GM19043 (cell line): Measurements from ENCODE around the gene SLC35E3.
A peak's percentile ranks its signal among the peaks of the same experiment; 100 is the strongest.
"Not testable (repeated sequence)": the region's sequence is repeated elsewhere in the genome, so short reads cannot be mapped to it uniquely, and the experiment has no call there.

Experiments
- ATAC-seq: cut with Tn5 transposase; IDR thresholded peaks from one replicate; pipeline ENCODE4 v1.9.1; 2021; ENCODE audit warnings: low read depth; ENCODE audit not compliant: unreplicated experiment

SLC35E3 gene

DNA sequence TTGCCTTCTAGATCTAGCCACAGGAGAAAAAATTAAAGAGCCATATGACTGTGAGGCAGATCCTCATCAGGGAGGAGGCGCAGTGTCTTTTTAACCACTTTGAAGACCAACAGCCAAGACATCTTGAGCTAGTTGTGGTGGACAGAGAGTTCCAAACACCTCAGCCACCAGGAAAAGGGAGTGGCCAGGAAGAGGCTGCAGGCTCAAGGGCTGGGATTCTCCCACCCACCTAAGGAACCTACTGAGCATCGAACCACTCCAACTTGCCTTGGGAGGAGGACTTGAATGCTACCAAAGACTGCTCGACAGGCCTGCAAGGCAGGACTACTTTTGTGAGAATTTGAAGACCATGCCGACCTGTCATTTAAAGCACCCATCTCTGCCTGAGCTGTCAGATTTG lies 47.5 kb downstream of the SLC35E3 start:
- ATAC-seq: no peak

DNA sequence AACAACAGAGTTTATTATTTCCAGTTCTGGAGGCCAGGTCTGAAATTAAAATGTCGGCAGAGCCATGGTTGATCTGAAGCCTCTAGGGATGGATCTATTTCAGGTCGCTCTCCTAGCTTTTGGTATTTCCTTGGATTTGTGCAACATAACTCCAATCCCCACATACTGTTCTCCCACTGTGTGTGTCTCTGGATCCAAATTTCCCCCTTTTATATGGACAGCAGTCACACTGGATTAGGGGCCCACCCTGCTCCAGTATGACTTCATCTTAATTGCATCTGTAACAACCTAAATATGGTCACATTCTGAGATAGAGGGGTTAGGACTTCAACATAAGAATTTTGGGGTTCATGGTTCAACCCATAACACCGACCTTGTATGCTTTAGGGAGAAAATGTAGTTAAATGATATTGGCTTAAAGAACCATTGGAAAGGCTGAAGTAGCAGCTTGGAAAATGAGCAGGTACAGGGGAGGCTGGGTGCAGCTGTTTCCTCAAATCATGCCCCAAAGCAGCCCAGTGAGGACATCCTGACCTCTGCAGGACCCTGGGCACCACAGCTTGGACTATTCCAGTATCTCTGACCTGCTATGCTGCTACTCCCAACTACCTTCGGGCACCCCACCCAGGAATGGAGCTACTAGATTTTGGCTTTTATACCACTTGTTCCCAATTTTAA lies 48.1 kb downstream of the SLC35E3 start:
- ATAC-seq: no peak

DNA sequence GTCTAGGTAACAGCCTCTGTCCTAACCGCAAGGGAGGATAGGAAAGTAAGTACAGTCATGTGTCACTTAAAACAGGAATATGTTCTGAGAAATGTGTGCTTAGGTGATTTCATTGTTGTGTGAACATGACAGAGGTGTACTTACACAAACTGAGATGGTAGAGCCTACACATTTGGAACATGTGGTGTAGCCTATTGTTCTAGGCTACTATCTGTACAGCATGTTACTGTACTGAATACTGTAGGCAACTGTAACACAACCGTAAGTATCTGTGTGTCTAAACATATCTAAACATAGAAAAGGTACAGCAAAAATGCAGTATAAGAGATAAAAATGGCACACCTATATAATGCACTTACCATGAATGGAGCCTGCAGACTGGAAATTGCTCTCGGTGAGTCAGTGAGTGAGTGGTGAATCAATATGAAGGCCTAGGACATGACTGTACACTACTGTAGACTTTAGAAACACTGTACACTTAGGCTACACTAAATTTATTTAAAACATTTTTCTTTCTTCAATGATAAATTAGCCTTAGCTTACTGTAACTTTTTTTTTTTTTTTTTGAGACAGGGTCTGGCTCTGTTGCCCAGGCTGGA lies 48.8 kb downstream of the SLC35E3 start:
- ATAC-seq: no peak

GRCh38 chr12:68796399-68796798 lies 50.4 kb downstream of the SLC35E3 start:
- ATAC-seq: no peak

- no peak for ATAC-seq
These were observed 52.9 kb downstream of the SLC35E3 start for GRCh38 chr12:68798882-68799234.

- ATAC-seq: no peak
These were observed 54.3 kb downstream of the SLC35E3 start for GRCh38 chr12:68800294-68800693.

DNA sequence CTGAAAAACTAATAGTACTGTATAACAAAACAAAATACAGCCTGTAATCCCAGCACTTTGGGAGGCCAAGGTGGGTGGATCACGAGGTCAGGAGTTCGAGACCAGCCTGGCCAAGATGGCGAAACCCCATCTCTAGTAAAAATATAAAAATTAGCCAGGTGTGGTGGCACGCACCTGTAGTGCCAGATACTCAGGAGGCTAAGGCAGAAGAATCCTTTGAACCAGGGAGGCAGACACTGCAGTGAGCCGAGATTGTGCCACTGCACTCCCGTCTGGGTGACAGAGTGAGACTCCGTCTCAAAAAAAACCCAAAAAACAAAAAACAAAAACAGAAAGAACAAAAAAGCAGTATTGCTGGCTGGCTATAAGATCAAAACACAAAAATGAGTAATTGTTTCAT lies 55.1 kb downstream of the SLC35E3 start:
- ATAC-seq: not testable (repeated sequence)

GRCh38 chr12:68802372-68802745 lies 56.4 kb downstream of the SLC35E3 start:
- not testable (repeated sequence) for ATAC-seq

GRCh38 chr12:68802911-68803651 lies 57.1 kb downstream of the SLC35E3 start:
- ATAC-seq: not testable (repeated sequence)

- ATAC-seq: no peak
These were observed 58.1 kb downstream of the SLC35E3 start for GRCh38 chr12:68803948-68804656.

GRCh38 chr12:68804657-68805591 lies 58.9 kb downstream of the SLC35E3 start:
- ATAC-seq: no peak

DNA sequence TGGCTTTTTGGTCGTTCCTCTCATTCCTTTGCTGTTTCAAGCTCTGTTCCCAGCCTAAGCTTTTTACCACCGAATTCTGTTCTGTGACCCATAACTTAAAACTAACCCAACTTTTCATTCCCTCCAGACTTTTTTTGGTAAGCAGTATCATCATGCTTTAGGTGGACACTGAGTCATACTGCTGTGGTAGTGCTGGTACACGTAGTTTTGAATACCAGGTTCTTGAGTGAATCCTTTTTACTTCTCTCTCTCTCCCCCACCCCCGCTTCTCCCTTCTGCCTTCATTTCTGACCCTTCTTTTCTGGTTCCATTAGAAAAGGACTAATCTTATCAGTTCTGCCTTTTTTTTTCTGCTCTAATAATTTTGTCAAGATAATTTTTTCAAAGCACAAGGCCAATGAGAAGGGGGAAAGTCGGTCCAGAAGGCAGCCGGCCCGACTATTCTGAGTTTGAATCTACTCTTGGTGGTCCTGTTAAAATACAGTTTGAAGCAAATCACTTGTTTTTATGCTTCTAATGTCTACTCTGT lies 59.7 kb downstream of the SLC35E3 start:
- ATAC-seq: no peak

DNA sequence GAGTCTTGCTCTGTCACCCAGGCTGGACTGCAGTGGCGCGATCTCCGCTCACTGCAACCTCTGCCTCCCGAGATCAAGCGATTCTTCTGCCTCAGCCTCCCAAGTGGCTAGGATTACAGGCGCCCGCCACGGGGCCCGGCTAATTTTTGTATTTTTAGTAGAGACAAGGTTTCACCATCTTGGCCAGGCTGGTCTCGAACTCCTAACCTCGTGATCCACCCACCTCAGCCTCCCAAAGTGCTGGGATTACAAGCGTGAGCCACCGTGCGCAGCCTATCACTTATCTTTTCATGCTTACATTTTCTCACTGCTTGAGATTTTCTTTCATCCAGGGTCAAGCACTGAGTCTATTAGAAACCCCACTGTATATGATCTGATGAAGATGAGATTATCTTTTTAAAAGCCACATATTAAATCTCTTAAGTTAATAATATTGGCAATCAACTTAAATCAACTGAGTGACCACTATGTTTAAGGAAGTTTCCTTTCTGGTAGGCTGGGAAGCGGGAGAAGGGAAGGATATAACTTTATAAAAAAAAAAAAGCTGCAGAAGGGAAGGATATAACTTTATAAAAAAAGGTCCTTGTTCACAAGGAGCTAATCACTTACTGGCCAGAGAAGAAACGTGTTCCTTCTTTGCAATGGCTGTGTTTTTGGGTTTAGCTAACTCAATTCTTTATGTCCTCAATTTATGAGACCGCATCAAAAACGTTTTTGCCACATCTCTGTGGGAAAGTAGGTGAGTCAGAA lies 60.7 kb downstream of the SLC35E3 start:
- ATAC-seq: no peak

DNA sequence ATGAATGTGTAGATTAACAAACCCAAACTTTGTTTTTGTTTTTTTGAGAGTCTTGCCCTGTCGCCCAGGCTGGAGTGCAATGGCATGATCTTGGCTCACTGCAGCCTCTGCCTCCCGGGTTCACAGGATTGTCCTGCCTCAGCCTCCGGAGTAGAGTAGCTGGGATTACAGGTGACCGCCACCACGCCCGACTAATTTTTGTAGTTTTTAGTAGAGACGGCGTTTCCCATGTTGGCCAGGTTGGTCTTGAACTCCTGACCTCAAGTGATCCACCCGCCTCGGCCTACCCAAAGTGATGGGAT lies 61.2 kb downstream of the SLC35E3 start:
- ATAC-seq: not testable (repeated sequence)

- ATAC-seq: peak; percentile 64
These were observed 61.8 kb downstream of the SLC35E3 start, which contains the start of gene MDM2 for GRCh38 chr12:68807576-68808387. Gene MDM2, plus strand, starts transcription at chr12:68808177. Its CDS starts 301 bp downstream, at chr12:68808478.

GRCh38 chr12:68808388-68809189 lies 62.6 kb downstream of the SLC35E3 start:
- peak; percentile 52 for ATAC-seq

DNA sequence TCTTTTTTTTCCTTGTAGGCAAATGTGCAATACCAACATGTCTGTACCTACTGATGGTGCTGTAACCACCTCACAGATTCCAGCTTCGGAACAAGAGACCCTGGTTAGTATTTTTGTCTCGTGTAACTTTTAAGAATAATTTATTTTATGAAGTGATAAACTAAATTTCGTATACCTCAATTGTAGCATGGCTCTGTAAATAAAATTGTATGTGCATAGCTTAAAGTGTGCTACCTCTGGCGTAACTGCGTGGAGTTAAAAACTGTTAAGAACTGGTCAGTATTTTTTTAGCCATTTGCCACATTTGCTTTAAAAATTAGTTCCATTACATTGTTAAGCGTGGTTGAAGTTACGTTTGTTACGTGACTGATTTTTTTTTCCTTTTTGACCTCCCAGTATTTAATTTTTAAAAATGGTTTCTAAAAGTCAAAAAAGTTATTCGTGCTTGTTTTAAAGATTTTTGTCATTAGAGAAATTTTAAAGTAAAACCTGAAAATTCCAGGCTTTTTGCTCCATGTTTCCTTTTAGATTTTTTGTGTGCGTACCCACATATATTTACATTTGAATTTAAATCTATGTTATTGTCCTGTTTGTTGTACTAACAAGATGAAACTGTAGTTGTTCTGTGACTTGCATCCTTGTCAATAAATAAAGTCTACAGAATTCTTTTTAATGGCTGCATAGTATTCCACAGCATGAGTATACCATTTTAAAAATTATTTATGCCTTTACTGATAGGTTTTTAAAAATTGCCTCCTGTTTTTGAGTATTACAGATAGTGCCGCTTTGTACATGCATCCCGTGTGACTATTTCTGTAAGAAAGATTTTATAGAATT lies 63.4 kb downstream of the SLC35E3 start:
- no peak for ATAC-seq
